Kasumi-1 (cell line): ENCODE results near the gene DNAH14.
A peak's percentile ranks its signal among the peaks of the same experiment; 100 is the strongest.
"Not testable (repeated sequence)": the region's sequence is repeated elsewhere in the genome, so short reads cannot be mapped to it uniquely, and the experiment has no call there.

Experiments
- DNase-seq, 2 experiments: peaks; one replicate each; lab custom pipeline; 2025; lab: John Stamatoyannopoulos, UW

Gene DNAH14

GRCh38 chr1:224921354-224921753, 8.1 kb upstream of the DNAH14 start:
- DNase-seq, result no peak

- DNase-seq, result peak; percentile 63 to 76
These were observed 6.9 kb upstream of the DNAH14 start for GRCh38 chr1:224922404-224923164.

- DNase-seq, result no peak
These were observed 5.7 kb upstream of the DNAH14 start for GRCh38 chr1:224923726-224924125.

- not testable (repeated sequence) for DNase-seq
These were observed 1.8 kb upstream of the DNAH14 start for GRCh38 chr1:224927631-224928030.

GRCh38 chr1:224928906-224929305, 569 bp upstream of the DNAH14 start:
- DNase-seq, result no peak

DNA sequence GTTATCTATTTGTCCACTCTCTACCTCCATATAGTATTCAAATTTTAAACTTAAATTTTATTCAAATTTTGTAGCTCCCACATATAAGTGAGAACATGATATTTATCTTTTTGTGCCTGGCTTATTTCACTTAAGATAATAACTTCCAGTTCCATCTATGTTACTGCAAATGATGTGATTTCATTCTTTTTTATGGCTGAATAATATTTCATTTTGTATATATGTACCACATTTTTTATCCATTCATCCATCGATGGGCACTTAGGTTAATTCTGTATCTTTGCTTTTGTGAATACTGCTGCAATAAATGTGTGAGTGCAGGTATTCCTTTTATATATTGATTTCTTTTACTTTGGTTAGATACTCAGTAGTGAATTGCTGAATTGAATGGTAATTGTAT, 2.1 kb downstream of the DNAH14 start:
- no peak for DNase-seq

DNA sequence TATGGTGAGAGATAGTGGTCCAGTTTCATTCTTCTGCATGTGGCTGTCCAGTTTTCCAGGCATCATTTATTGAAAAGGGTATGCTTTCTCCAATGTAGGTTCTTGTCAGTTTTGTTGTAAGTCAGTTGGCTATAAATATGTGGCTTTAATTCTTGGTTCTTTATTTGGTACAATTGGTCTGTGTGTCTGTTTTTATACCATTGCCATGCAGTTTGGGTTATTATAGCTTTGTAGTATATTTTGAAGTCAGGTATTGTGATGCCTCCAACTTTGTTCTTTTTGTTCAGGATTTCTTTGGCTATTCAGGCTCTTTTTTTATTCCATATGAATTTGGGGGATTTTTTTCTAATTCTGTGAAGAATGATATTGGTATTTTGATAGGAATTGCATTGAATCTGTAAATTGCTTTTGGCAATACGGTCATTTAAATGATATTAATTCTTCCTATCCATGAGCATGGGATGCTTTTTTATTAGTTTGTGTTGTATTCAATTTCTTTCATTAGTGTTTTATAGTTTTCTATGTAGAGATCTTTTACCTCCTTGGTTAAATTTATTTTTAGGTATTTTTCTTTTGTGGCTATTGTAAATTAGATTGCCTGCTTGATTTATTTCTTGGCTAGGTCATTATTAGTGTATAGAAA, 3.3 kb downstream of the DNAH14 start:
- no peak for DNase-seq

GRCh38 chr1:224933584-224933983, 4.1 kb downstream of the DNAH14 start:
- no peak for DNase-seq

DNA sequence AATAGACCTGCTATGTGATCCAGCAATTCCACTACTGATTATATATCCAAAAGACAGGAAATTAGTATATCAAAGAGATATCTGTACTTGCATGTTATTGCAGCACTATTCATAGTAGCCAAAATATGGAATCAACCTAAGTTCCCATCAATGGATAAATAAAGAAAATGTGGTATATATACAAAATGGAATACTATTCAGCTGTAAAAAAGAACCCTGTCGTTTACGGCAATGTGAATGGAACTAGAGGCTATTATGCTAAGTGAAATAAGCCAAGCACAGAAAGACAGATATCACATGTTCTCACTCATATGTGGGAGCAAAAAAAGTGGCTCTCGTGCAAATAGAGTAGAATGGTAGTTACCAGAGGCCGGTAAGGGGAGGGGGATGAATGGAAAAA, 9.2 kb downstream of the DNAH14 start:
- no peak for DNase-seq

DNA sequence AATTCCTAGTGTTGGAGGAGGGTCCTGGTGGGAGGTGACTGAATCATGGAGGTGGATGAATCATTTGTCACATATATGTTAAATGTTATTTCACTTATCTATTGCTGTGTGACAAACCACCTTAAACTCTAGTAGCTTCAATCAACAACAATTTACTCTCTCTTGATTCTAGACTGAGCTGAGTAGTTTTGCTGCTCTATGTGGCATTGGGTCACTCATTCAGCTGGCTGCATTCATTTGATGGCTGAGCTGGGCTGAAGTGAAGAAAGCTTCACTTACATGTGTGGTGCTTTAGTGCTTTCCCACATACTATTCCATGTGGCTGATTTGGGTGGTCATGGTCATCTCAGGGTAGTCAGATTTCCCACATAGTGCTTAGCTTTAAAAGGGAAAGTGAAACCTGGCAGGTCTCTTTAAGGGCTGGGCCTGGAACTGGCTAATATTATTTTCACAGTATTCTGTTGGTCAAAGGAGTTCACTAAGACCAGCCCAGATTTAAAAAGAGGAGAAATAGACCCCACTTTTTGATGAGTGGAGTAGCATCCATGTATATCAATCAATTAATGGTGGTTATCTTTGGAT, 10.5 kb downstream of the DNAH14 start:
- DNase-seq, result no peak

GRCh38 chr1:224940735-224941134, 11.3 kb downstream of the DNAH14 start:
- not testable (repeated sequence) for DNase-seq

DNA sequence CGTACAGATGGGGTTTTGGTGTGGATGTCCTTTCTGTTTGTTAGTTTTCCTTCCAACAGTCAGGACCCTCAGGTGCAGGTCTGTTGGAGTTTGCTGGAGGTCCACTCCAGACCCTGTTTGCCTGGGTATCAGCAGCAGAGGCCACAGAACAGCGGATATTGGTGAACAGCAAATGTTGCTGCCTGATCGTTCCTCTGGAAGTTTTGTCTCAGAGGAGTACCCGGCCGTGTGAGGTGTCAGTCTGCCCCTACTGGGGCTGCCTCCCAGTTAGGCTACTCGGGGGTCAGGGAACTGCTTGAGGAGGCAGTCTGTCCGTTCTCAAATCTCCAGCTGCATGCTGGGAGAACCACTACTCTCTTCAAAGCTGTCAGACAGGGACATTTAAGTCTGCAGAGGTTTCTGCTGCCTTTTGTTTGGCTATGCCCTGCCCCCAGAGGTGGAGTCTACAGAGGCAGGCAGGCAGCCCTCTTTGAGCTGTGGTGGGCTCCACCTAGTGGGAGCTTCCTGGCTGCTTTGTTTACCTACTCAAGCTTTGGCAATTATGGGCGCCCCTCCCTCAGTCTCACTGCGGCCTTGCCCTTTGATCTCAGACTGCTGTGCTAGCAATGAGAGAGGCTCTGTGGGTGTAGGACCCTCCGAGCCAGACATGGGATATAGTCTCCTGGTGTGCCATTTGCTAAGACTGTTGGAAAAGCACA, 16.3 kb downstream of the DNAH14 start:
- DNase-seq, result not testable (repeated sequence)

- not testable (repeated sequence) for DNase-seq
These were observed 16.8 kb downstream of the DNAH14 start for GRCh38 chr1:224946349-224946691.

GRCh38 chr1:224957696-224958095, 28.2 kb downstream of the DNAH14 start:
- DNase-seq, result peak; percentile 41 to 70

DNA sequence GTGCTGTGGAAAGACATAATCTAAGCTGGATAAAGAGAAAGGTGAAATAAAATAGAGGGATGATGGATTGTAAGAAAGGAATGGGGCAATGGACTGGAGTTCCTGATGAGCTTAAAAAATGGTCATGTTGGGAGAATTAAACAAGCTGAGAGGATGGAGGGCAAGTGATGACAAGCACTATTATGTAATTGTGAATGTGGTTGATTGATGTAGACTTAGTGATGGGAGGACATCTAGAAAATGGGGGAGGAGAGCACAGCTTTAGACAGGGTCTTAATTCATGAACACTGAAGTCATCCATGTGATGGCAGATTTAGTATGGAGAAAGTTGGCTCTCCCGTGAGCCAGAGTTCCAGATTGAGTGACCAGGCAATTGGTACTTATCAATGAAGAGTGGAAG, 29.0 kb downstream of the DNAH14 start:
- DNase-seq, result no peak

GRCh38 chr1:224959115-224959514, 29.6 kb downstream of the DNAH14 start:
- DNase-seq, result no peak

- no peak for DNase-seq
These were observed 30.2 kb downstream of the DNAH14 start for GRCh38 chr1:224959656-224960055.

GRCh38 chr1:224980181-224980580, 50.7 kb downstream of the DNAH14 start:
- DNase-seq, result peak in 1 of 2 experiments; percentile 8

- not testable (repeated sequence) for DNase-seq
These were observed 52.5 kb downstream of the DNAH14 start for GRCh38 chr1:224981922-224982354.

DNA sequence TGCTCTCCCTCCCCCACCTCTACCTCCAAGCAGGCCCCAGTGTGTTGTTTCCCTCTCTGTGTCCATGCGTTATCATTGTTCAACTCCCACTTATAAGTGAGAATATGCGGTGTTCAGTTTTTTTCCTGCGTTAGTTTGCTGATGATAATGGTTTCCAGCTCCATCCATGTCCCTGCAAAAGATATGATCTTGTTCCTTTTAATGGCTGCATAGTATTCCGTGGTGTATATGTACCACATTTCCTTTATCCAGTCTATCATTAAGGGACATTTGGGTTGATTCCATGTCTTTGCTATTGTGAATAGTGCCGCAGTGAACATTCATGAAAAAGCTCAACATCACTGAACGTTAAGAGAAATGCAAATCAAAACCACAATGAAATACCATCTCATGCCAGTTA, 58.6 kb downstream of the DNAH14 start:
- no peak for DNase-seq

DNA sequence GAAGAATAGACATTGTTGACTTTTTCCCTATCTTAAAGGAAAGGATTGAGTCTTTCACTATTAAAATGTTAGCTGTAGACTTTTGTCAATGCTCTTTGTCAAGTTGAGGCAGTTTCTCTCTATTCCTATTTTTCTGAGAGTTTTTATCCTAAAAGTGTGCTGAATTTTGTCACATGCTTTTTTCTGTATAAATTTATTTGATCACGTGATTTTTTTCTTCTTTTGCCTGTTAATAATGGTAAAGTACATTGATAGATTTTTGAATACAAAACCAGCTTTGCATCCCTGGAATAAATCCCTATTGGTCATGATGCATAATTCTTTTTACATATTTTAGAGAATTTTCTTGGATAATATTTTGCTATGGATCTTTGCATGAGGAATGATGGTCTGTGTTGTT, 60.1 kb downstream of the DNAH14 start:
- no peak for DNase-seq

GRCh38 chr1:224991550-224991949, 62.1 kb downstream of the DNAH14 start:
- not testable (repeated sequence) for DNase-seq

- no peak for DNase-seq
These were observed 66.1 kb downstream of the DNAH14 start for GRCh38 chr1:224995602-224996001.
